Measurements from ENCODE around the gene C1orf210. TPM values are rescaled to one million over a fixed set of nuclear protein-coding genes. Genes with fewer than 3 reads are reported as not detected.

Gene C1orf210
- total RNA-seq, 2 donors from 2014 or later, result 6.6 to 11.7 TPM

DNA sequence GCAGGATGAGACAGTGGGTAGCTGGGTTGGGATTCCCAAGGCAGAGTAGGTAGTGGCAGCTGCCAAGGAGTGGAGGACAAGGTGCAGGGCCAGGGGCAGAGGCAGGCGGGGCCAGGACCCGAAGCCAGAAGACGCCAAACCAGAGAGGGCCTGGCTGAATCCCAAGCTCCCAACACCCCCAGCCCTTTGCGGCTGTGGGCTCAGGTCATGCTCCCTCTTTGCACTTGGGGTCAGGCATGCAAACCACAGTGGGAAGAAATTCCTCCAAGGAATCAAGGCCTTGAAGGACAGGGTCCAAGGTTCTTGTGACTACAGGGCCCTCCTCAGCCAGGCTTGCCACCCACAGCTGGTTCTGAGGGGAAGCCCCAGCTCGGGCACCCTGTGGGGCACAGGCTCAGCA, 6.2 kb downstream of the C1orf210 start:
- ATAC-seq, result no peak
- Histone ChIP-seq H3K4me1 (peaks cover 49% of the 10 kb centered on the region), H3K36me3 (replicated peaks in 1 of 2; ENCODE audit: insufficient read depth in 1 of 2, low read depth in 2 of 2) (no peaks in the 10 kb centered on the region), H3K27me3 (no peaks in the 10 kb centered on the region), H3K27ac (no peak overlapping the region), H3K4me3 (no peak overlapping the region), H3K9me3 (no peaks in the 10 kb centered on the region)
- intact Hi-C loops (cut with DNase I), result no loop called here
- WGBS, 2 donors, result 93 to 98% methylated on average over 3 to 5 of the region's 5 CpGs
- DNase-seq, result no peak
- TF ChIP-seq POLR2A (IDR thresholded peaks at IDR 0.05), result no peak
- TF ChIP-seq, protein P1, sequence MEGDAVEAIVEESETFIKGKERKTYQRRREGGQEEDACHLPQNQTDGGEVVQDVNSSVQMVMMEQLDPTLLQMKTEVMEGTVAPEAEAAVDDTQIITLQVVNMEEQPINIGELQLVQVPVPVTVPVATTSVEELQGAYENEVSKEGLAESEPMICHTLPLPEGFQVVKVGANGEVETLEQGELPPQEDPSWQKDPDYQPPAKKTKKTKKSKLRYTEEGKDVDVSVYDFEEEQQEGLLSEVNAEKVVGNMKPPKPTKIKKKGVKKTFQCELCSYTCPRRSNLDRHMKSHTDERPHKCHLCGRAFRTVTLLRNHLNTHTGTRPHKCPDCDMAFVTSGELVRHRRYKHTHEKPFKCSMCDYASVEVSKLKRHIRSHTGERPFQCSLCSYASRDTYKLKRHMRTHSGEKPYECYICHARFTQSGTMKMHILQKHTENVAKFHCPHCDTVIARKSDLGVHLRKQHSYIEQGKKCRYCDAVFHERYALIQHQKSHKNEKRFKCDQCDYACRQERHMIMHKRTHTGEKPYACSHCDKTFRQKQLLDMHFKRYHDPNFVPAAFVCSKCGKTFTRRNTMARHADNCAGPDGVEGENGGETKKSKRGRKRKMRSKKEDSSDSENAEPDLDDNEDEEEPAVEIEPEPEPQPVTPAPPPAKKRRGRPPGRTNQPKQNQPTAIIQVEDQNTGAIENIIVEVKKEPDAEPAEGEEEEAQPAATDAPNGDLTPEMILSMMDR (IDR thresholded peaks at IDR 0.05), result no peak

DNA sequence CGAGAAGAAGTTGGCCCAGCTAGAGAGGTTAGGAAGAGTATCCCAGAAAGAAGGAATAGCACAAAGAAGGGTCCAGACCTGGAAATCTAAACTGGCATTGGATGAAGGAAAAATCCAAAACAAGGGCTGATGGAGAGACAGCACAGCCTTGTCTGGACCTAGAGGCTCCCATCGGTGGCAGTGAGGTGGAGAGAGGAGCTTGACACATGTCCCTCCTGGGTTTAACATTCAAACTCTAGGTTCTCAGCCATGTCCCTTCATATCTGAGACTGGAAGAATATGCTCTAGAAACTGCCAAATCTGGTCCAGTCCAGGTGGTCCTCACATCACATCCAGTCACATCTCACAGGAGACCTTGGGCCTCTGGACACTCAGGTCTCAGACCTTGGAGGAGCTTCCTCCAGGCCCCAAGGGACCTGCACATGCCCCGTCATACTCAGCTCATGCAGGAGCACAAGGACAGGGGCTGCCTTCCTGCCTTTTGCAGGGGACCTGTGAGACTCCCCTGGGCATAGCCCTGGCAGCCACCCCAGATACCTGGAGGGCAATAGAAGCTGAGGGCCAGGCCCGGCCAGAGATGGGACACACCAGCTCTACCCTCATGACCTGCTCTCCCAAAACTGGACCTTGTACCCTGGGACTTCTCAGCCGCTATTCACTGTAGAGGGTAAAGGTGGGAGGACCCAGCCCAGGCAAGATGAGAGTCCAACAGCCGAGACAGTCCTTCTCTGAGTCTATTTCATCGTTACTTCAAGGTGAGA, 8.1 kb downstream of the C1orf210 start:
- peaks cover 40% of the 10 kb centered on the region for H3K4me1 ChIP-seq
- intact Hi-C loops (cut with DNase I), result no loop called here
- no peaks in the 10 kb centered on the region for H3K9me3 ChIP-seq
- ATAC-seq (peak; percentile 4), DNase-seq (no peak)
- no peaks in the 10 kb centered on the region for H3K36me3 ChIP-seq (replicated peaks in 1 of 2; ENCODE audit: insufficient read depth in 1 of 2, low read depth in 2 of 2)
- H3K27me3 ChIP-seq, result no peaks in the 10 kb centered on the region
- peak overlapping the region; percentile 58 to 83 (median 72) for H3K27ac ChIP-seq
- H3K4me3 ChIP-seq, result no peak overlapping the region
- WGBS, 2 donors, result 52 to 74% methylated on average over 6 to 7 of the region's 7 CpGs
- no peak for TF ChIP-seq POLR2A (IDR thresholded peaks at IDR 0.05)
- TF ChIP-seq, protein P1 (IDR thresholded peaks at IDR 0.05), result no peak

DNA sequence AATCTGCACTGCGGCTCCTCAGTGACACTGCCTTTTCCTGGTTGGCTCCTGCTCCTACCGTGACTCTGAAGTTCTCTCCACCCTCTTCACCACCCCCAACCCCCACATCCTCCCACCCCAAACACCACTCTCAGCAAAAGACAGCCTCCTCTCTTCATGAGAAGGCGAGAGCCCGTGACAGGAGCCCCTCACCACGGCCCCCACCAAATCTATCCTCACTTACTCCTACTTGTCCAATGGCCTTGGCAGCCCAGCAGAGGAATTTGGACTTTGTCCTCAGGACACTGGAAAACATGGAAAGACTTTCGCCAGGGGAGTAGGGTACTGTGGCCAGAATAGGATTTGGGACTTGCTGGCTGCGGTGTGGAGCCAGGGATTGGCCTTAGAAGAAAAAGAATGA, 8.7 kb downstream of the C1orf210 start:
- H3K9me3 ChIP-seq, result no peaks in the 10 kb centered on the region
- 4 to 13% methylated on average over 7 of the region's 7 CpGs for WGBS, 2 donors
- TF ChIP-seq POLR2A (IDR thresholded peaks at IDR 0.05), result no peak
- TF ChIP-seq, protein P1 (IDR thresholded peaks at IDR 0.05), result no peak
- no peak overlapping the region for H3K4me3 ChIP-seq
- no peaks in the 10 kb centered on the region for H3K36me3 ChIP-seq (replicated peaks in 1 of 2; ENCODE audit: insufficient read depth in 1 of 2, low read depth in 2 of 2)
- H3K4me1 ChIP-seq, result peaks cover 47% of the 10 kb centered on the region
- intact Hi-C loops (cut with DNase I), result no loop called here
- peak; percentile 80 for ATAC-seq
- peak; percentile 56 to 69 (median 63) for DNase-seq
- no peaks in the 10 kb centered on the region for H3K27me3 ChIP-seq
- peak overlapping the region; percentile 58 to 83 (median 72) for H3K27ac ChIP-seq

DNA sequence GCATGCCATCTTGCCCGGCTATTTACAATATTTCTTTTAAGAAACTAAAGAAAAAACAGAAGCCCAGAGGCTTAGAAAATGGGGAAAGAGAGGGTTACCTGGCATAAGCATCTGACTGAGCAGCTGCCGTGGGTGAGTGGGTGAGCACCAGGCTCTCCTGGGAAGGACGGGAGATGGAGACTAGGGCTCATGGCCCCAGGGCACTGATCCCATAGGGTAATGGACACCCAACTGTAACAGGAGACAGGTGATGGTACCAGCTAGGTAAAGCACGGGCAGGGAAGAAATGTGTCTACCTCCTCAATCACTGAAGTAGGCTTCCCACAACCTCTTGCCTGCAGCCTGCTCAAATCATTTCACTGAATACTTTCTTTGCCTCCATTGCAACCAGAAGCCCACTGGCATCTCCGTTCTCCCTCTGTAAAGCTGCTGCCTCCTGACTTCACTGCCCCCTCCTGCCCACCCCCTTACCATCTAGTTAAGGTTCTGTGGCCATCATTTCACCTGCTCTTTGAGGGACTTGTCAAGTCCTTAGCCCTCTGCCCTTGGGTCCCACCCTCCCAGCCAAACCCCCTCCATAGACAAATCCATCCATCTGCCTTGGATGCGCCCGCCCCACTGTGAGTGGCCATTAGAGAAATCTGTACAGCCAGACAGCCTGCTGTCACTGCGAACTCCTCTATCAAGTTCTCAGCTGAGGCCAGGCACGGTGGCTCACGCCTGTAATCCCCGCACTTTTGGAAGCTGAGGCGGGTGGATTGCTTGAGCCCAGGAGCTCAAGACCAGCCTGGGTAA, 9.4 kb downstream of the C1orf210 start:
- TF ChIP-seq POLR2A (IDR thresholded peaks at IDR 0.05), result peak in 1 of 3 donors; percentile 10
- TF ChIP-seq, protein P1 (IDR thresholded peaks at IDR 0.05), result no peak
- H3K4me3 ChIP-seq, result no peak overlapping the region
- peaks cover 53% of the 10 kb centered on the region for H3K4me1 ChIP-seq
- DNase-seq, result peak in 1 of 4 donors; percentile 17
- intact Hi-C loops (cut with DNase I), result no loop called here
- no peaks in the 10 kb centered on the region for H3K9me3 ChIP-seq
- no peaks in the 10 kb centered on the region for H3K36me3 ChIP-seq (replicated peaks in 1 of 2; ENCODE audit: insufficient read depth in 1 of 2, low read depth in 2 of 2)
- 54 to 55% methylated on average over 12 of the region's 12 CpGs for WGBS, 2 donors
- ATAC-seq, result no peak
- no peaks in the 10 kb centered on the region for H3K27me3 ChIP-seq
- H3K27ac ChIP-seq, result peak overlapping the region; percentile 58 to 83 (median 72)
